GM23338 (cell line): ENCODE results near the gene RGS7. TPM values are rescaled to one million over a fixed set of nuclear protein-coding genes. Genes with fewer than 3 reads are reported as not detected.

Source experiments
- ATAC-seq: fragments of 200-7000 bp; cut with Tn5 transposase; 3 replicates; pipeline ENCODE4 v1.9.1; 2020
- DNase-seq: peaks from one replicate; pipeline ENCODE4 v3.0.0-alpha.2; 2015; ENCODE audit warnings: low spot score
- H2AFZ ChIP-seq: fragments of 200-600 bp; sonication (generic); 2 replicates; pipeline ENCODE4 v1.8.0; 2016; ENCODE audit warnings: antibody characterized with exemption, mild to moderate bottlenecking, moderate library complexity
- H3F3A ChIP-seq: fragments of 200-600 bp; sonication (generic); replicated peaks from 2 replicates; pipeline ENCODE4 v1.8.0; 2017; ENCODE audit warnings: antibody characterized with exemption, mixed run types, low read depth
- H3K27ac ChIP-seq: fragments of 200-600 bp; sonication (generic); 2 replicates; pipeline ENCODE4 v1.6.1; 2016; ENCODE audit warnings: low read depth
- H3K27me3 ChIP-seq: fragments of 200-600 bp; sonication (generic); 2 replicates; pipeline ENCODE4 v1.8.0; 2016; ENCODE audit warnings: mild to moderate bottlenecking, mixed run types, moderate library complexity; ENCODE audit not compliant: insufficient read depth
- H3K36me3 ChIP-seq: fragments of 200-600 bp; sonication (generic); 2 replicates; pipeline ENCODE4 v1.8.0; 2016; ENCODE audit warnings: mild to moderate bottlenecking; ENCODE audit not compliant: insufficient read depth
- H3K4me1 ChIP-seq: fragments of 200-600 bp; sonication (generic); 2 replicates; pipeline ENCODE4 v1.8.0; 2016; ENCODE audit warnings: mild to moderate bottlenecking, moderate library complexity; ENCODE audit not compliant: insufficient read depth
- H3K4me2 ChIP-seq: fragments of 200-600 bp; sonication (generic); 2 replicates; pipeline ENCODE4 v1.7.1; 2017; ENCODE audit warnings: mixed run types
- H3K4me3 ChIP-seq: fragments of 200-600 bp; sonication (generic); 2 replicates; pipeline ENCODE4 v1.6.1; 2016; ENCODE audit warnings: mixed run types
- H3K79me2 ChIP-seq: fragments of 200-600 bp; sonication (generic); replicated peaks from 2 replicates; pipeline ENCODE4 v1.8.0; 2017; ENCODE audit warnings: mild to moderate bottlenecking; ENCODE audit not compliant: insufficient read depth
- H3K9me2 ChIP-seq: fragments of 200-600 bp; sonication (generic); 2 replicates; pipeline ENCODE4 v1.8.0; 2017; ENCODE audit not compliant: insufficient read depth
- H4K20me1 ChIP-seq: fragments of 200-600 bp; sonication (generic); replicated peaks from 2 replicates; pipeline ENCODE4 v1.8.0; 2017; ENCODE audit warnings: mild to moderate bottlenecking; ENCODE audit not compliant: insufficient read depth
- H3K27ac Mint-ChIP-seq: 2 replicates; pipeline ENCODE4 v1.8.0; 2020; ENCODE audit warnings: inconsistent platforms, mild to moderate bottlenecking, moderate library complexity, mixed read lengths
- H3K27me3 Mint-ChIP-seq: 3 replicates; pipeline ENCODE4 v1.8.0; 2022; ENCODE audit warnings: low read depth, mild to moderate bottlenecking, moderate library complexity, mixed read lengths, inconsistent platforms; ENCODE audit not compliant: insufficient read depth, poor library complexity
- H3K36me3 Mint-ChIP-seq: 3 replicates; pipeline ENCODE4 v1.8.0; 2021; ENCODE audit warnings: low read depth, mild to moderate bottlenecking, inconsistent platforms, moderate library complexity, mixed read lengths
- H3K4me1 Mint-ChIP-seq: 3 replicates; pipeline ENCODE4 v1.8.0; 2020; ENCODE audit warnings: mild to moderate bottlenecking, inconsistent platforms, mixed read lengths
- H3K4me3 Mint-ChIP-seq: 3 replicates; pipeline ENCODE4 v1.8.0; 2021; ENCODE audit warnings: moderate library complexity, mild to moderate bottlenecking, inconsistent platforms, mixed read lengths
- H3K9me3 Mint-ChIP-seq: 3 replicates; pipeline ENCODE4 v1.8.0; 2020; ENCODE audit warnings: moderate library complexity, mild to moderate bottlenecking, inconsistent platforms, mixed read lengths
- CREB1 ChIP-seq: fragments of 250-450 bp; sonication (Bioruptor Pico); IDR thresholded peaks from 2 replicates; pipeline ENCODE4 v1.5.0; 2020; ENCODE audit warnings: low read depth, mild to moderate bottlenecking, moderate library complexity
- EZH2 ChIP-seq: fragments of 200-600 bp; sonication (generic); IDR thresholded peaks from one replicate; pipeline ENCODE4 v1.8.0; 2017; ENCODE audit warnings: antibody characterized with exemption, mild to moderate bottlenecking, low read depth; ENCODE audit not compliant: unreplicated experiment
- EZH2phosphoT487 ChIP-seq: fragments of 200-600 bp; sonication (generic); IDR thresholded peaks from one replicate; pipeline ENCODE4 v1.8.1; 2018; ENCODE audit warnings: antibody characterized with exemption; ENCODE audit not compliant: unreplicated experiment
- JUNB ChIP-seq: IDR thresholded peaks from one replicate; pipeline ENCODE4 v1.6.1; 2016; ENCODE audit warnings: antibody characterized with exemption; ENCODE audit not compliant: unreplicated experiment
- NANOG ChIP-seq: IDR thresholded peaks from 2 replicates; pipeline ENCODE4 v1.6.1; 2016; ENCODE audit warnings: antibody characterized with exemption, borderline replicate concordance
- POLR2AphosphoS5 ChIP-seq: IDR thresholded peaks from 2 replicates; pipeline ENCODE4 v1.6.1; 2016; ENCODE audit warnings: antibody characterized with exemption, low read depth
- STAT1 ChIP-seq: IDR thresholded peaks from one replicate; pipeline ENCODE4 v1.6.1; 2016; ENCODE audit warnings: antibody characterized with exemption; ENCODE audit not compliant: unreplicated experiment
- ZNF114 ChIP-seq: fragments of 250-450 bp; sonication (Bioruptor Pico); IDR thresholded peaks from 2 replicates; pipeline ENCODE4 v1.5.0; 2020; ENCODE audit warnings: mild to moderate bottlenecking, moderate library complexity
- ZNF331 ChIP-seq: fragments of 250-450 bp; sonication (Bioruptor Pico); IDR thresholded peaks from 2 replicates; pipeline ENCODE4 v1.5.0; 2020; ENCODE audit warnings: low read depth, mild to moderate bottlenecking, moderate library complexity
- ZNF462 ChIP-seq: fragments of 250-450 bp; sonication (Bioruptor Pico); IDR thresholded peaks from 2 replicates; pipeline ENCODE4 v1.5.0; 2020; ENCODE audit warnings: mild to moderate bottlenecking, moderate library complexity
- polyA plus RNA-seq: library from polyadenylated mRNA; unstranded; fragments of >200 nt; fragmentation: Nextera tagmentation; extraction: Ambion mirVana; gene quantifications from 2 replicates; pipeline ENCODE4 v1.2.1, GENCODE V29; 2016
- total RNA-seq: library from RNA; depleted of rRNA; stranded (reverse); fragments of >200 nt; shearing (Covaris generic); gene quantifications from 2 replicates; pipeline ENCODE4 v1.2.3, GENCODE V29; 2014
- TF ChIP-seq, protein P1 (sequence below), 2 experiments: fragments of 200-600 bp in 1 of 2; sonication (generic) in 1 of 2; conservative IDR thresholded peaks; 2 replicates each; pipeline versions ENCODE4 v1.5.1 to v1.6.1; 2016 to 2017; ENCODE audit warnings: antibody characterized with exemption in 2 of 2, low read depth in 2 of 2, mild to moderate bottlenecking in 2 of 2, moderate library complexity in 1 of 2
- TF ChIP-seq, protein P2 (sequence below): IDR thresholded peaks from 2 replicates; pipeline ENCODE4 v1.6.1; 2016; ENCODE audit warnings: antibody characterized with exemption
- TF ChIP-seq, protein P3 (sequence below): IDR thresholded peaks from one replicate; pipeline ENCODE4 v1.6.1; 2018; ENCODE audit warnings: antibody characterized with exemption; ENCODE audit not compliant: unreplicated experiment

RGS7 gene
- total and polyA plus RNA-seq, 2 experiments from 2014 or later, result 2.0 to 2.2 TPM

DNA sequence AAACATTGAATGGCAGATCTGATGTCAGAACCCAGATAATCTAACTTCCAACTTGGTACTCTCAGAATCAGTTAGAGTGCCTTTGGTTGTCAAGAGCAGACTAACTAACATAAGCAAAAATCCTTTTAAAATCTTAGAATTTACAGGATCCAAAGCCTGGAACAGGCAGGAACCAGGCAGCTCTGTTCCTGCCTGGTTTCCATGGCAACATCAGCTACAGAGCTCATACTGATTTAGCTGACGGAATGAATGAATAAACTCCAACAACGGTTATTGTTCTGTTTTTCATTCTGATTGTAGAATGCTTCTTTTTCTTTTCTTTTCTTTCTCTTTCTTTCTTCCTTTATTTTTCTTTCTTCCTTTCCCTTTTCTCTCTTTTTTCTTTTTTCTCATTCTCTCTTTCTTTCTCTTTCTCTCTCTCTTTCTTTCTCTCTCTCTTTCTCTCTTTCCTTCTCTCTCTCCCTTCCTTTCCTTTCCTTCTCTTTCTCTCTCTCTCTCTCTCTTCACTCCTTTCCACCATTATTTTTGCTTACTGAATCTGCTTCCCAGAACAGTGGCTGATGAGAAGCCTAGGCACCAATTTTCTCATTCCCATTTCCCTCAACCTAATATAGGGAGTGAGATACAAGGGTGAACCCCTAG, 121.6 kb downstream of the RGS7 start:
- ATAC-seq, result peak; percentile 57
- Mint-ChIP-seq H3K4me3 (no peak overlapping the region), H3K4me1 (peaks cover 7% of the 10 kb centered on the region), H3K9me3 (no peaks in the 10 kb centered on the region), H3K36me3 (no peaks in the 10 kb centered on the region), H3K27me3 (peaks cover 4% of the 10 kb centered on the region), H3K27ac (0 out of 2 replicates have a peak overlapping the region, but pooled peaks have one; percentile 1)
- Histone ChIP-seq H3K27me3 (no peaks in the 10 kb centered on the region), H3K4me2 (no peak overlapping the region), H3F3A (no peaks in the 10 kb centered on the region), H3K27ac (no peak overlapping the region), H3K4me3 (no peak overlapping the region), H4K20me1 (no peaks in the 10 kb centered on the region), H3K4me1 (no peaks in the 10 kb centered on the region), H3K79me2 (no peaks in the 10 kb centered on the region), H3K36me3 (no peaks in the 10 kb centered on the region), H2AFZ (no peak overlapping the region), H3K9me2 (no peaks in the 10 kb centered on the region)
- DNase-seq, result peak; percentile 70
- TF ChIP-seq NANOG, result no peak
- TF ChIP-seq ZNF462 (CRISPR knock-in tag), result no peak
- TF ChIP-seq EZH2phosphoT487, result no peak
- TF ChIP-seq, protein P1, sequence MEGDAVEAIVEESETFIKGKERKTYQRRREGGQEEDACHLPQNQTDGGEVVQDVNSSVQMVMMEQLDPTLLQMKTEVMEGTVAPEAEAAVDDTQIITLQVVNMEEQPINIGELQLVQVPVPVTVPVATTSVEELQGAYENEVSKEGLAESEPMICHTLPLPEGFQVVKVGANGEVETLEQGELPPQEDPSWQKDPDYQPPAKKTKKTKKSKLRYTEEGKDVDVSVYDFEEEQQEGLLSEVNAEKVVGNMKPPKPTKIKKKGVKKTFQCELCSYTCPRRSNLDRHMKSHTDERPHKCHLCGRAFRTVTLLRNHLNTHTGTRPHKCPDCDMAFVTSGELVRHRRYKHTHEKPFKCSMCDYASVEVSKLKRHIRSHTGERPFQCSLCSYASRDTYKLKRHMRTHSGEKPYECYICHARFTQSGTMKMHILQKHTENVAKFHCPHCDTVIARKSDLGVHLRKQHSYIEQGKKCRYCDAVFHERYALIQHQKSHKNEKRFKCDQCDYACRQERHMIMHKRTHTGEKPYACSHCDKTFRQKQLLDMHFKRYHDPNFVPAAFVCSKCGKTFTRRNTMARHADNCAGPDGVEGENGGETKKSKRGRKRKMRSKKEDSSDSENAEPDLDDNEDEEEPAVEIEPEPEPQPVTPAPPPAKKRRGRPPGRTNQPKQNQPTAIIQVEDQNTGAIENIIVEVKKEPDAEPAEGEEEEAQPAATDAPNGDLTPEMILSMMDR (conservative IDR thresholded peaks at IDR 0.05; ENCODE audit: low read depth in 2 of 2), result no peak
- no peak for TF ChIP-seq ZNF331 (CRISPR knock-in tag)
- no peak for TF ChIP-seq JUNB
- no peak for TF ChIP-seq ZNF114
- TF ChIP-seq STAT1, result no peak
- no peak for TF ChIP-seq CREB1
- TF ChIP-seq, protein P2, sequence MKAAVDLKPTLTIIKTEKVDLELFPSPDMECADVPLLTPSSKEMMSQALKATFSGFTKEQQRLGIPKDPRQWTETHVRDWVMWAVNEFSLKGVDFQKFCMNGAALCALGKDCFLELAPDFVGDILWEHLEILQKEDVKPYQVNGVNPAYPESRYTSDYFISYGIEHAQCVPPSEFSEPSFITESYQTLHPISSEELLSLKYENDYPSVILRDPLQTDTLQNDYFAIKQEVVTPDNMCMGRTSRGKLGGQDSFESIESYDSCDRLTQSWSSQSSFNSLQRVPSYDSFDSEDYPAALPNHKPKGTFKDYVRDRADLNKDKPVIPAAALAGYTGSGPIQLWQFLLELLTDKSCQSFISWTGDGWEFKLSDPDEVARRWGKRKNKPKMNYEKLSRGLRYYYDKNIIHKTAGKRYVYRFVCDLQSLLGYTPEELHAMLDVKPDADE, result no peak
- no peak for TF ChIP-seq POLR2AphosphoS5
- TF ChIP-seq, protein P3, sequence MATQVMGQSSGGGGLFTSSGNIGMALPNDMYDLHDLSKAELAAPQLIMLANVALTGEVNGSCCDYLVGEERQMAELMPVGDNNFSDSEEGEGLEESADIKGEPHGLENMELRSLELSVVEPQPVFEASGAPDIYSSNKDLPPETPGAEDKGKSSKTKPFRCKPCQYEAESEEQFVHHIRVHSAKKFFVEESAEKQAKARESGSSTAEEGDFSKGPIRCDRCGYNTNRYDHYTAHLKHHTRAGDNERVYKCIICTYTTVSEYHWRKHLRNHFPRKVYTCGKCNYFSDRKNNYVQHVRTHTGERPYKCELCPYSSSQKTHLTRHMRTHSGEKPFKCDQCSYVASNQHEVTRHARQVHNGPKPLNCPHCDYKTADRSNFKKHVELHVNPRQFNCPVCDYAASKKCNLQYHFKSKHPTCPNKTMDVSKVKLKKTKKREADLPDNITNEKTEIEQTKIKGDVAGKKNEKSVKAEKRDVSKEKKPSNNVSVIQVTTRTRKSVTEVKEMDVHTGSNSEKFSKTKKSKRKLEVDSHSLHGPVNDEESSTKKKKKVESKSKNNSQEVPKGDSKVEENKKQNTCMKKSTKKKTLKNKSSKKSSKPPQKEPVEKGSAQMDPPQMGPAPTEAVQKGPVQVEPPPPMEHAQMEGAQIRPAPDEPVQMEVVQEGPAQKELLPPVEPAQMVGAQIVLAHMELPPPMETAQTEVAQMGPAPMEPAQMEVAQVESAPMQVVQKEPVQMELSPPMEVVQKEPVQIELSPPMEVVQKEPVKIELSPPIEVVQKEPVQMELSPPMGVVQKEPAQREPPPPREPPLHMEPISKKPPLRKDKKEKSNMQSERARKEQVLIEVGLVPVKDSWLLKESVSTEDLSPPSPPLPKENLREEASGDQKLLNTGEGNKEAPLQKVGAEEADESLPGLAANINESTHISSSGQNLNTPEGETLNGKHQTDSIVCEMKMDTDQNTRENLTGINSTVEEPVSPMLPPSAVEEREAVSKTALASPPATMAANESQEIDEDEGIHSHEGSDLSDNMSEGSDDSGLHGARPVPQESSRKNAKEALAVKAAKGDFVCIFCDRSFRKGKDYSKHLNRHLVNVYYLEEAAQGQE, result no peak
- TF ChIP-seq EZH2, result no peak
